GM18502 (cell line): ENCODE data around the gene ITPK1.

ENCODE experiments used
- ATAC-seq: cut with Tn5 transposase; IDR thresholded peaks from one replicate; pipeline ENCODE4 v1.9.1; 2021; ENCODE audit warnings: mild to moderate bottlenecking; ENCODE audit not compliant: unreplicated experiment, poor library complexity

ITPK1 gene

DNA sequence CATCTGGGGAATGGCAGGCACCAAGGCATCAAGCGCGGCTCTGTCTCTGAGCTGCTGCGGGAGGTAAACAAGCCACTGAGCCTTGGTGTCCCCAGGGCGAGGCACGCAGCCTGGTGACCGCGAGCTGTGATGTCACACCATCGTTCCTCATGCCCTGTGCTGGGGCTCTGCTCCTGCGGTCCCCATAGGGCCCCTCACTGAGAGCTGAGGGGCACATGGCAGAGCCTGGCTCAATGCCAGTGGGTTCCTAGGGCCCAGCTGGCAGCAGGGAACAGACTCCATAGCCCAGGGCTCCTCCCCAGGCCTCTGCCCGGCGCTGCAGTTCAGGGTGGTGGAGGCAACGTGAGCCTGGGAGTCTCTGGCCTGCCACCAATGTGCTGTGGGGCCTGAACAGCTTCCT, 170.2 kb downstream of the ITPK1 start:
- ATAC-seq, result no peak

DNA sequence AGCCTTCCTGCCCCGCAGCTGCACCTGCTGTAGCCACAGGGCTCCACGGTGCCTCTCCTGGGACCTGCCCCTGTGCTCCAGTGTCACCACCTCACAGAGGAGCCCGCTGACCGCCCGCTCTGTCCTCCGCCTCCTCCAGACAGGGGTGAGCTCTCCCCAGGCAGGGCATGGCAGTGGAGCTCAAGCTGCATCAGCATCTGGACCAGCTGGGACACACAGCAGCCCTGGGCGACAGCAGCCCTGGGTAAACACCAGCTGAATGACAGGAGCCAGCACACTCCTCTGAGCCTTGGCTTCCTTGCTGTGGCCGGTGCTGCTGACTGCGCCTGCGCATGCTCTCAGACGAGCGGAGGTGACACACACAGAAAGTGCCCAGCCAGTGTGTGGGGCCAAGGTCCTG, 170.7 kb downstream of the ITPK1 start:
- no peak for ATAC-seq

DNA sequence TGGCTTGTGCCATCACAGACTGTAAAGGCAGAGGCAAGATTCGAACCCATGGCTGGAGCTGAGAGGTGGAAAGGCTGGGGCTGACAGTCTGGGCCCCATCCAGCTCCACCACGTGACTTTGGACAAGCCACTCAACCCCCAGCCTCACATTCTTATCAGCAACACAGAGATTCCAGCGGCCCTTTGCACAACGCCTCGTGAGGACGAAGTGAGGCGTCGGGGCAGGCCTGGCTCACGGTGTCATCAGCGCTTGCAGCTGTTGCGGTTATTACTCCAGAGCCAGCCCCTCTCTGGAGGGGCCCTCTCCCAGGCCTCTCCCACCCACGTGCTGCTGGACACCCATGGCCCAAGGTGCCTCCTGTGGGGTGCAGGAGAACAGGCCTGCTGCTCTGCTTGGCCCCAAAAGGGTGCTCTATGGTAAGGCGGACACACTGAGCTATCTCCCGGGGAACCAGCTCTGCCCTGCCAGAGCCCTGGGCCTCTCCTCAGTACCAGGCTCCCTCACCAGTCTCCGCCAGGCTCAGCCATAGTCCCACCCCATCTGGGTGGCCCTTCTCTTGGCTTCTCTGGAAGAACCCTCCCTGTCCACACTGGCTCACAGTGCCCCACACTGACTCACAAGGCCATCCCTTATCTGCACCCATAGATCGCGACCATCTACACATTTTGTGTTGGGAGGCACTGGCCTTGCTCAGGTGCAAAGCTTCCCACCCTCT, 171.7 kb downstream of the ITPK1 start:
- no peak for ATAC-seq

DNA sequence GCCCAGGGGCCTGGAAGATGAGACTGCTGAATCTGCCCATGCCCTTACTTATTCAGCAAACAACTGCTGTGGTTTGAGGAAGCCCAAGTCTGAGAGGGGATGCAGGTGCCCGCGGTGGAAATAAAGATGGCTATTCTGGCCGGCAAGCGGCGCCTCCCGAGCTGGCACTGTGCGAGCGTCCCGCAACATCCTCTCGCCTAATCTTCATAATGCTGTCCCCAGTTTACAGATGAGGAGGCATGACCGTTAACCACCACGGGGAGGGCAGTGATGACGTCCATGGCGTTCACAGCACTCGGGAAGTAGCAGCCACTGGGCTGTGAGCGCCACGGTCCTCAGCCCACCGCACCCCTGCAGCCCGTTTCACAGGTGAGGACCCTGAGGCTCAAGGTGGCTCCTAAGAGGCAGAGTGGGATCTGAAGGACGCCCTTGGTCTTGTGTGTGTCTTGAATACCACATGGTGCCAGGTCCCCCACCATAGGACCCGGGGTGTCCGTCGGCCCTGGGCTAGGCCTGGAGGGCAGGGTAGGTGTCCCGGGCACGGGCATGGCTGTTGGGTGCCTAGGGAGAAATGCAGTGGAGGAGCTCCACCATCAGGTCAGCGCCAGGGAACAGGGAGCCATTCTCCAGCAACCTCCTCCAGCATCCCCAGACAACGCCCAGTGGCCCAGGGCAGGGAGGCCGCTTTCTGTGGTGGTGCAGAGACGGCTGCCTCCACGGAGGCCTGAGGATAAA, 172.6 kb downstream of the ITPK1 start:
- no peak for ATAC-seq

DNA sequence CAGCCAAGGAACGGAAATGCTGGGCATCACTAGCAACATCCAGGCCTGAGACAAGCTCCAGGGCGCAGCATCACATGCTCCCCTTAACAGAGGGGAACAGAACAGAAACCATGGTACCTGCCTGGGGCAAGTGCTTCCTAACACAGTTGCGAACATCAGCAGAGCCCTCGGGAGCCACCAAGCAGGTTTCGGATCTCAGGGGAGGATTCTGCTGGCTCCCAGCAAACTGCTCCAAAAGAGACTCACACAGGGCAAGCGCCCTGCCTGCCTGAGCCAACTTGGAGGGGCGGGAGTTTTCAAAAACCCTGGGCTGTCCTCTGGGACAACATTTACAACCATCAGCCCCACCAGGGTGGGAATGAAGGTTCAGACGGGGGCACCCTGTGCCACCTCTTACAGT, 173.1 kb downstream of the ITPK1 start:
- ATAC-seq, result no peak

DNA sequence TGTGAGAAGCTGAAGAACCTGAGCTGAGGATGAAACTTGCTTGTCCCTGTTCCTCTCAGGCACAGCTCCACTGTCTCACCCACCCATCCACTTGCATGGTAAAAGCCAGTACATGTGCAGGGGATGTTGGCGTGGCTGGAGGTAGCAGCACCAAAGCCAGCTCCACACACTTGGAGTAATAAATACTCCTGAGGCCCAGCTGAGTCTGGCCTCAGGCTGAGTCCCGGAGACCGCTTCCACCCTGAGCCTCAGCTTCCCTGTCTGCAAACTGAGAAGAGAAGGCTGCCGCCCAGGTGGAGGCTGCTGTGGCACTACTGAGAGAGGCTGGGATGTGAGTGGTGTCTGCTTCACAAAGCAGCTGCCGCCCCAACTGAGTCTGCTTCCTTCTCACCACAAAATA, 173.6 kb downstream of the ITPK1 start:
- ATAC-seq, result no peak

DNA sequence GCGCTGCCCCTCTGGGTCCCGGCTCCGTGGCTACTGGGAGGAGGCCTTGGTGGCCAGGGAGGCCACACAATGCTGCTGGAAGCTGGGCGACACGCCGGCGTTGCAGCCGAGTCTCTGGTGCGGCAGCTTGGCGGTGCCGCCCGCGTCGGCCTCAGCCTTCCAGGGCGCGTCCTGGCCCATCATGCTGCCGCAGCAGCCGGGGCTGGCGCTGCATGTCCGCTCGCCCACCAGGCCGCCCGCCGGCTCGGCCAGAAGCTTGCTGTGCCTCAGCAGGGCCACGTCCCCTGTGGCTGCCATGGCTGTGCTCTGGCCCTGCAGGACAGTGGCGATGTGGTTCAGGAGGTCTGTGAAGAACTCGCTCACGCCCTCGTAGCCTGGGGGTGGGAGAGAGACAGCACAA, 174.2 kb downstream of the ITPK1 start:
- no peak for ATAC-seq

DNA sequence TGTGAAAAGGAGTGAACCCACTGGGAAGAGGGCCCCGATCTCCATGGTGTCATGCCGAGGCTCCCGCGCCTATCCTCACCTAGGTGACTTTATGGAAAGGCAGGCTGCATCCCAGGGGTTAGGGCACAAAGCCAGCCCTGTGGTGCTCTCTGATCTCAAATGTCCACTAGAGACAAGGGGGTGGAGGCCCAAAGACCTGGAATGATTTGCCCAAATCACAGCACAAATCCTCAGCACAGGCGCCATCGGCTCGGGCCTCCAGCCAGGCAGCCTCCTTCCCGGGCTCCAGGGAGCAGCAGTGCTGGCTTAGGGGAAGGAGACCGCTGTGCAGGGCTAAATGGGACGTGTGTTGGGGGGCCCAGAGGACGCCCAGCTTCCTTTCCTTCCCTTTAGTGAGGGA, 175.2 kb downstream of the ITPK1 start:
- ATAC-seq, result no peak

DNA sequence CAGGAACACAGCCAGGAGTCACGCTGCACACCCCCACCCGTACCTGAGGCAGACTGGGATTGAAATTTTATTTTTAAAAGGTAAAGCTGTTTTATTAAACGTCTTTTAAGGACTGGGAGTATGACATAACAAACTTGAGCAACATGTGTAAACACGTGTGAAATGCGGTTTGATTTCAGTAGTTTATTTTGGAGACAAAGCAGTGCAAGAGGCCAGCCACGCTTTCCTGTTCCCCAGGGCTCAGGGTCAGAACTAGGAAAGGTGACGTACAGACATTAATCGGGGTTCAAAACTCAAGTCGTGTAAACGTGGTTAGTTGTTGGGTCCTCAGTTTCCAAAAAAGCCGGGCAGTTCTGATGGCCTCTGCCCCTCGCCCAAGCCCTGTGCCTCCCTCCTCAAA, 176.0 kb downstream of the ITPK1 start:
- no peak for ATAC-seq

DNA sequence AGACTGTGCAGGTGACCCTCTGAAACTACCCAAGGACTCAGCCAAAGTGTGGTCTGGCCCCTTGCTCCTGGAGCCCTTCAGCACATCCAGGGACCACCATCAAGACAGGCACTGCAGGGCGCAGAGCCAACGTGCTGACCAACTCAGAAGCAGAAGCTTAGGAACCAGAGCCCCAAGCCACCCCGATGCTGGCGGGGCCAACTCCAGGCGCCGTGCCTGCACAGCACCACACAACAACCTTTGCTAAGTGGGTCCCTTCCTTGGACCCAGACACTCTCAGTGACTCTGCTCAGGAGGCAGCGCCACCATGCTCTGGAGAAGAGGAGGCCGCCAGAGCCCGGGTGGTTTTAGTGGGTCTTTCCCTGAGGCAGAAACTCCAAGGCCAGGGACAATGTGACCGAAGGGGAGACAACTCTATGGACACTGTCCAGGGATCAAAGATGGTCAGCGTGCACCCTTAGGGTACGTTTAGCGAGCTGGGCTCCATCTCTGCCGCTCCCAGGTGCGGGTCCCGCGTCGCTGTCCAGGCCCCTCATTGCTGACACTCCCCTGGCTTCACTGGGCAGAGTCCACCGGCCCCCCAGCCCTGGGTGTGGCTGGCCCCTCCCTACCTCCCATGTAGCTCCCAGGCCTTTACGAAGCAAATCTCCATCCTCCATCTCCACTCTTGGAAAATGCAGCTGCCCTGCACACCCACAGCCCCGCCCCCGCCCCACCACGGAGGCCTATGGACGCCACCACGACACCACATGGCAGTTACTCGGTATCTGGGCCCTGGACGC, 176.6 kb downstream of the ITPK1 start:
- ATAC-seq, result no peak

DNA sequence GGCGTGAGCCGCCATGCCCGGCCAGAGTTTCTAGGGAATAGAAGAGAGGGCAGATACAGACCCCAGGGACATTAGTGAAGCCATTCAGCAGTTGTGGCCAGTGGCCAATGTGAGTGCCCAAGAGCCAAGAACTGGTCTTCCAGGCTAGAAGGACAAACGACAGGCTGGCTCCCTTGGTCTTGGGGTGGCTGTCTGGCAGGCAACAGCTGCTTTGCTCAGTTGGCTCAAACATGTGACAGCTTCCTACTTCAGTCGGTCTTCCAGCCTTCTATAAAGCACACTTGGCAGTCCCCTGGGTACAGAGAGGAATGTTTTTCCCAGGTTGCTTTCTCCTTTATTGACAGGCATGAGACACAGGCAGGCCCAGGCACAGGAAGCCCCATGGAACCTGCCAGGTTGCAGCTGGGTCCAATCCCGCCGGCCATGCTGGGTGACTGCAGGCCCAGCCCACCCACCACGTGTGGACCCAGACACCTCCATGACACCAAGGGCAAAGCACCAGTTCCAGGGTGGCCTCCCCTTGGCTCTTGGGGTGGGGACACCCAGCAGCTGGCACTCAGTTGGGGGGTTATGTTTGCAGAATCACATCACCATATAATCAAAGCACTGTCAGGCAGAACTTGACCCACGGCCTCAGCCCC, 177.4 kb downstream of the ITPK1 start:
- no peak for ATAC-seq

DNA sequence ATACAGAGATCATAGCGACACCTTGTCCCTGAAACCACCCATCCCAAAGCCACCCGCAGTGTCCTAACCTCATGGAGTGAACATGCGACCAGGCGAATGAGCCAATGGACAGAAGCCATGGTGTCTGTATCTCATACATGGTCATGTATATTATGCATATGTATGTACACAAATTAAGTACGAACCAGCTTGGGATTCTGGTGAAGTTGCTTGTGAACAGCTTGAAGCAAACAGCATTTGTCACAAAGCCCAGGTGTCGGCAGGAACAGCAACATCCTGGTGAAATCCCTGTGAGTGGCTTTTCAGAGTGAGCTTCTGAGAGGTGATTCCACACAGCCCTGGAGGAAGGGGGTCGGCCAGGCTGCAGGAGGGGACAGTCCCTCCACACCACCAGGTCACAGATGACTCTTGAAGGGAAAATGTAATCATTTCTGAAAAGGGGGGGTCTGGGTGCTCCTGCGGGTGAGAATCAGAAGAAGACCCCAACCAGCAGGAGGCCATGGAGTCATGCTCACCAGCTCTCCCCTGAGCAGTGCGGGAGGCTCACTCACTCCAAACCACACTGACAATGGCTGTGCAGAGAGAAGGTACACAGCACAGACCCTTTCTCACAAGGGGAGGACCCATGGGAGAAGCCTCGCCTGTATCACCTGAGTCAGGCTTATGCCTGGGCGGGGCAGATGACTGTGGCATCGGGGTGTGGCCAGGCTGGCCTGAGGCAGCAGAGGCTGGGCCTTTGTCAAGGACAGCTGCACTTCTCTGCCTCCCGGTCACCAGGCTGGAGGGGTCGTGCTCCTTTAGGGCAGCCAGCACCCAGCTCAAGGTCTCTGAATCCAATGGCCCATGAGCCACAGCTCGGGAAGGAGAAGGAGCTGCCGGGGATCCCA, 178.4 kb downstream of the ITPK1 start:
- no peak for ATAC-seq

DNA sequence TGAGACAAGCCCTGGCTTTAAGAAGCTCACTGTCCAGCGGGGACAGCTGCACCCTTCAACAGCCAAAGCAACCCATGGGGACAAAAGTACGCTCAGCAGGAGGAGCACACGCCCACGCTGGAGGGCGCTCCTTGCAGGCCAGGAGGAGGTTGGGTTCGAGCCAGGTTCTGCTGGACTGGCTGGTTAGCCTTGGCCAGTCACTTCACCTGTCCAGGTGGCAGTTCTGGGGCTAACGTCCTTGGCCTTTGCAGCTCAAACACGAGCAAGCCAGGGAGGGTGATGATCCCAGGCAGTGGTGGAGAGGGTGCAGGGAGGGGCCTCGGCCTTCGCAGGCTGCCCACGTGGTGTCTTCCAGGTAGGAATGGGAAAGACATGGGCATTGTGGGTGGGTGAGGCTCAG, 179.6 kb downstream of the ITPK1 start:
- no peak for ATAC-seq

DNA sequence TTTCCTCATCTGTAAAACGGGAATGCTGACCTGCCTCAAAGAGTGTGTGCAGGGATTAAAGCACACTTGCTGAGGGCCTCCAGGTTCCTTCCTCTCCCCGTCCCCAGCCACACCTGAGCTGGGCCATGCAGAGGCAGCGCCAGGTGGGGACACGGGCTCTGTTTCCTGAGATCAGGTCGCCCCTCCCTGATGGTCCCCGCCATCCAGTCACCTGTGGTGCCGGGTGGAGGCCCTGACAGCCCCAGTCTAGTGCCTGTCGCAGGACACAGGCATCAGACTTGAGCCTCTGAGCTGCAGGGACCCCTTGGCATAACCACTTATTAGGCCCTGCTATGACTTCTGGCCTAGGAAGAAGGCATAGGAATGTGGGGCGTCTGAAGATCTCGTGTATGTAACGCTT, 180.3 kb downstream of the ITPK1 start:
- no peak for ATAC-seq

DNA sequence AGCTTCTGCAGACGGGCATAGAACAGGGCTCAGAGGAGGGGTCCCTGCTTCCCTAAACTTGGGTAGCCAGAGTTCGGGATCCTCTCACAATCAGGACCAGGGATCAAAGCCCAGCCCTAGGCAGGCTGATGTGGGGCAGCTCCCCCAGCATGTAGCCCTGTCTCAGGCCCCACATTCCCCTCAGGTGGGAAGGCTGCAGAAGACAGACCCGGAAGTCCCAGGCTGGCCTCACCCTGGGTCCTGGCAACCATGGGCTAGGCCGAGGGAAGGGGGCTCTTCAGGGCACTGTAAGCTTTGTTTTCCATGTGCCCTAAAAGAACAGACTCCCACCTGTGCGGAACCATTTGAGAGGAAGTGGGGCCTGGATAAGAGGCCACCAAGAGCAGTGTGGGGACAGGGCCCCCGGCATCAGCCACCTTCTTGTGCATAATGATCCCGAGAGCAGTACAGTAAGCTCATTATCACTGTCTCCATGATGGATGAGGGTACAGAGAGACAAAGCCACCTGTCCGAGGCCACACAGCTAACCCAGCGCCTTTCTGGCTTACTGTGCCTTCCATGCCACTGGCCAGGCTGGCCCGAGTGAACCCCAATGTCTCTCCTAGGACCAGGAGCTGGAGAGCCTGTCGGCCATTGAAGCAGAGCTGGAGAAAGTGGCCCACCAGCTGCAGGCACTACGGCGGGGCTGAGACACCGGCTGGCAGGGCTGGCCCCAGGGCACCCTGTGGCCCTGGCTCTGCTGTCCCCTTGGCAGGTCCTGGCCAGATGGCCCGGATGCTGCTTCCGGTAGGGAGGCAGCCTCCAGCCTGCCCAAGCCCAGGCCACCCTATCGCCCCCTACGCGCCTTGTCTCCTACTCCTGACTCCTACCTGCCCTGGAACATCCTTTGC, 181.3 kb downstream of the ITPK1 start:
- ATAC-seq, result no peak

DNA sequence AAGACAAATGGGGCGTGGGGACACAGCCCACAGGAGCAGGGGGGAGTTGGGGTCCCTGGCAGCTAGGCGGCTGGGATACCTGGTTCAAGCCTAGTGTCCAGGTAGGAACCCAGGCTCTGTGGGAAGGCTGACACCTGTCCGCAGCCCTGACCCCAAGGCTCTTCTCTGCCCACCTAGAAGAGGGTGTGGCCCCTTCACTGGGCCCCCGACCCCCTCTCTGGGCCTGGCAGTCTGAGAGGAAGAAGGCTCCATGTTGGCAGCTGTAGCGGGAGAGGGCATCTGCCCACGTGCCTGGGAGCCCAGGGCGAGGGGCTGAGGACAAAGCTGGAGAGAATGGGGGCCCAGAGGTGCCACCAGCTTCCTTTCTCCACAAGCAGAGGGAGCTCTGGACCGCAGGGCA, 182.2 kb downstream of the ITPK1 start:
- ATAC-seq, result no peak

DNA sequence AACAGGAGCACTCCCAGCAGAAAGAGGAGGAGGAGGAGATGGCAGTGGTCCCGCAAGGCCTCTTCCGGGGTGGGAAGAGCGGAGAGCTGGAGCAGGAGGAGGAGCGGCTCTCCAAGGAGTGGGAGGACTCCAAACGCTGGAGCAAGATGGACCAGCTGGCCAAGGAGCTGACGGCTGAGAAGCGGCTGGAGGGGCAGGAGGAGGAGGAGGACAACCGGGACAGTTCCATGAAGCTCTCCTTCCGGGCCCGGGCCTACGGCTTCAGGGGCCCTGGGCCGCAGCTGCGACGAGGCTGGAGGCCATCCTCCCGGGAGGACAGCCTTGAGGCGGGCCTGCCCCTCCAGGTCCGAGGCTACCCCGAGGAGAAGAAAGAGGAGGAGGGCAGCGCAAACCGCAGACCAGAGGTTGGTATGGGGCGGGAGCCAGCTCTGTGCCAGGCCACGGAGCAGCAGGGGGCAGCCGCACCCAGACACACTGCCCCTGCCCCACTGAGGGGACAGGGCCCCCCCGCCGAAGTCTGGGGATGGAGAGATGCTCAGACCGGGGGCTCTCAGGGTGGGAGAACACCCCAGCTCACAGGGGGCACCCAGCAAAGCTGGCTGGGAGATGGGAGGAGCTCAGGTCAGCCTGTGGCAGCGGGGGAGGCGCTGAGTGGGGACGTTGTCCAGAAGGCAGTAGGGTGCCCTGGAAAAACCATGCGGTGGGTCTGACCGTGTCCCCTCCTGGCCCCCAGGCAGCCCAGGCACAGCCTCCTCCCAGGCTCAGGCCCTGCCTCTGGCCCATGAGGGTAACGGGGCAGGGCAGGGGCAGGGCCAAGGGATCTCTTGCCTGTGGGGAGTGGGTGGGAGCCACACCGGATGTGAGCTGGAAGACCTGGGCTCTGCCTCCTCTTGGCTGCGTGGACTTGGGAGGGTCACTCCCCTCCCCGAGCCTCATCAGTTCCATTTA, 183.0 kb downstream of the ITPK1 start:
- ATAC-seq, result no peak
